ENCODE measurements around the gene BMF. TPM values are rescaled to one million over a fixed set of nuclear protein-coding genes. Genes with fewer than 3 reads are reported as not detected.
A peak's percentile ranks its signal among the peaks of the same experiment; 100 is the strongest.

BMF gene
- total and polyA plus RNA-seq, 2 experiments from 2014 or later: 15.9 to 41.8 TPM

DNA sequence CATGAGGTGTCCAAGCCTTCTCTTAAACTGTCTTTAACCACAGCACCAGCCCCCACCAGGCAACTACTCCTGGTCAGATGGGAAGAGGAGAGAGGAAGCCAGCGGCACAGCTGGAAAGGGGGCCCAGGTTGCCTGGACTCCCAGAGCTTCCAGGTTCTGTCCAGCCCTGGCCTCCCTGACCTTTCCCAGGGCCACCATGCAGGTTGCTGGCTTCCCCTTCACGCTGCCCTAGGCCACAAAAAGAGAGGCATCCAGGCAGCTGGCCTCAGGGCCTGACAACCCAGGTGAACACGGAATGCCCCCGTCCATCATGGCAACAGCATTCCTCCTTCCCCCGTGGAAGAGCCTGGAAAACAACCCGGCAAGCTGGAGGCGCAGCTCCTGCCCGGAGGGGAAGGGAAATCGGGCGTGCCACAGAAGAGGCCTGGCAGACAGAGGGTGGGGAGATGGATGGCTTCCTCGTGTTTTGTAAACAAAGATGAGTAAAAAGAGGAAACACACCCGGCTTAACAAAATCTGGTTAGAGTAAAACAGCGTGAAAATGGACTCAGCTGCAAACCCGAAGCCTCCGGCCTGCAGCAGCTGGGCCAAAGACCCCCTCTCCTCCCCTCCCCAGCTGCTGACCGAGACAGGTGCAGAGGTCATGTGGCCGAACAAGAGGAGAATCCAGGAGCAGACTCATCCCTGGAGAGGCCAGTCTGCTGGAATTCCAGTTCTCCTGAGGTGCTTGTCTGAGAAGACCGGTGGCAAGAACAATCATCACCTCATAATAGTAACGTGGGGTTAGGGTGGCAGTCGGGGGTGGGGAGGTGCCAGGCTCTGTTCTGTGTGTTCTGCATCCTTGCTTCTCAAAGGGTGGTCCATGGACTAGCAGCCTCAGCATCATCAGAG lies 15.5 kb downstream of the BMF start:
- H3K9me3 ChIP-seq (ENCODE audit: low read depth): no peaks in the 10 kb centered on the region
- DNase-seq (ENCODE audit: low spot score): no peak
- no peaks in the 10 kb centered on the region for H4K20me1 ChIP-seq (ENCODE audit: insufficient read depth, poor library complexity, severe bottlenecking)
- peaks cover 38% of the 10 kb centered on the region for H3K79me2 ChIP-seq
- 24% methylated on average over 20 of the region's 20 CpGs for WGBS (ENCODE audit: low lambda C conversion rate, missing lambda C conversion rate)
- H3K4me2 ChIP-seq: peak overlapping the region; percentile 61
- H3K36me3 ChIP-seq (replicated peaks; ENCODE audit: insufficient read depth, low read depth): no peaks in the 10 kb centered on the region
- H3K27me3 ChIP-seq: no peaks in the 10 kb centered on the region
- TF ChIP-seq EZH2 (IDR thresholded peaks at IDR 0.05; ENCODE audit: borderline replicate concordance) (no peak), EZH2phosphoT487 (IDR thresholded peaks at IDR 0.05; ENCODE audit: low read depth, severe bottlenecking, unreplicated experiment) (no peak)
- TF ChIP-seq, protein P1, sequence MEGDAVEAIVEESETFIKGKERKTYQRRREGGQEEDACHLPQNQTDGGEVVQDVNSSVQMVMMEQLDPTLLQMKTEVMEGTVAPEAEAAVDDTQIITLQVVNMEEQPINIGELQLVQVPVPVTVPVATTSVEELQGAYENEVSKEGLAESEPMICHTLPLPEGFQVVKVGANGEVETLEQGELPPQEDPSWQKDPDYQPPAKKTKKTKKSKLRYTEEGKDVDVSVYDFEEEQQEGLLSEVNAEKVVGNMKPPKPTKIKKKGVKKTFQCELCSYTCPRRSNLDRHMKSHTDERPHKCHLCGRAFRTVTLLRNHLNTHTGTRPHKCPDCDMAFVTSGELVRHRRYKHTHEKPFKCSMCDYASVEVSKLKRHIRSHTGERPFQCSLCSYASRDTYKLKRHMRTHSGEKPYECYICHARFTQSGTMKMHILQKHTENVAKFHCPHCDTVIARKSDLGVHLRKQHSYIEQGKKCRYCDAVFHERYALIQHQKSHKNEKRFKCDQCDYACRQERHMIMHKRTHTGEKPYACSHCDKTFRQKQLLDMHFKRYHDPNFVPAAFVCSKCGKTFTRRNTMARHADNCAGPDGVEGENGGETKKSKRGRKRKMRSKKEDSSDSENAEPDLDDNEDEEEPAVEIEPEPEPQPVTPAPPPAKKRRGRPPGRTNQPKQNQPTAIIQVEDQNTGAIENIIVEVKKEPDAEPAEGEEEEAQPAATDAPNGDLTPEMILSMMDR (IDR thresholded peaks at IDR 0.05; ENCODE audit: poor library complexity): no peak
- H3K4me3 ChIP-seq: no peak overlapping the region
- peaks cover 97% of the 10 kb centered on the region for H3K4me1 ChIP-seq (ENCODE audit: insufficient read depth)
- peak overlapping the region; percentile 97 for H3K27ac ChIP-seq
- H3K9me2 ChIP-seq (replicated peaks; ENCODE audit: insufficient read depth): no peaks in the 10 kb centered on the region
- H2AFZ ChIP-seq: no peak overlapping the region

DNA sequence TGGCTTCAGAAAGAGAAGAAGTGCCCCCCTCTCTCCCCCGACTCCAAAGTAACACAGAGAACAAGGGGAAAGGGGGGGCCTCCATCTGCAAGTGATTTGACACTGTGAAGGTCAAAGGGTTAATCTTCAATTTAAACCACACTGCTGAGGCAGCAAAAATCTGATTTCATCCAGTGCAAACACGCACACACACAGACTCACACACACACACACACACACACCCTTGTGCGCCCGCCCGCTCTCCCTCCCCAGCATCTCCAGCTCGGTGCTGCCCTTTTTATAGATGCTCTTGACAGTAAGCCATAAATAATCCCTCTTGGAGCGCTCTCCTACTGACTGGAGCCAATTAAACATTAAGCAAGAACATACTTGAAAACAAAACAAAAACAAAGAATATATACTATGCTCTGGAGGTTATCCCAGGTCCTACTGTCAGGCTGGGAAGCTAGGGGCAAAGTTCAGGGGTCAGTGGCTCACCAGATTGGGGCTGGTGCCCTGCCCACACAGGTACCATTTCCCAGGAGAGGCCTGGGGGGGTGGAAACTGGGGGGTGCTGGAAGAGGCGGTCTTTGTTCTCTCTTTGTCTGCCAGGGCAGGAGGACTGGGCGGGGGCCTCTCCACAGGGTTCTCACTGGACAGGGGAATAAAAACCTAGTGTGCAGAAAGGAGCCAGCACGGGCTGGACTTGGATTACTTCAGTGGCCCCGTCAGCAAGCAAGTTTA lies 16.3 kb downstream of the BMF start:
- H2AFZ ChIP-seq: no peak overlapping the region

DNA sequence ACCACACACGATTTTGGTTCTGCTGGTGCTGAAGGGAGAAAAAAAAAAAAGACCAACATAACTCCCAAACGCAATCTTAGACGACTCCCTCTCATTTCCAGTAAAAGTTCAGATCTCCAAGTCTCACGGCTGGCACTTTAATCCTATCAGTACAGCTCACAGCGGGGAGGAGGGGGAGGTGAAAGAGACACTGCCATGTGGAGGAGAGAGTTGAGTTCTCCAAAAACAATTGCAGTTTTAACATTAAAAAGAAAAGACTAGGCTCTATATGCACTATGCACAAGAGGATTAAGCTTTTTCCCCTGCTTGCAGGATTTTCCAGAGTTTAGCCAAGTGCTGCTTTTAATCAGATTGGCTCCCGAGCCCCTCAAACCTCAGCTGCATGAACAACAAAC lies 16.8 kb downstream of the BMF start:
- Histone ChIP-seq H3K27ac (peak overlapping the region; percentile 97), H3K9me2 (replicated peaks; ENCODE audit: insufficient read depth) (no peaks in the 10 kb centered on the region), H3K9me3 (ENCODE audit: low read depth) (no peaks in the 10 kb centered on the region), H3K4me1 (ENCODE audit: insufficient read depth) (peaks cover 97% of the 10 kb centered on the region), H3K27me3 (no peaks in the 10 kb centered on the region), H3K4me3 (no peak overlapping the region), H3K36me3 (replicated peaks; ENCODE audit: insufficient read depth, low read depth) (no peaks in the 10 kb centered on the region), H3K4me2 (peak overlapping the region; percentile 36), H3K79me2 (peaks cover 27% of the 10 kb centered on the region), H4K20me1 (ENCODE audit: insufficient read depth, poor library complexity, severe bottlenecking) (no peaks in the 10 kb centered on the region), H2AFZ (no peak overlapping the region)
- no peak for DNase-seq (ENCODE audit: low spot score)
- WGBS (ENCODE audit: low lambda C conversion rate, missing lambda C conversion rate): 16% methylated on average over 6 of the region's 6 CpGs
- TF ChIP-seq, protein P1 (IDR thresholded peaks at IDR 0.05; ENCODE audit: poor library complexity): no peak
- TF ChIP-seq EZH2phosphoT487 (IDR thresholded peaks at IDR 0.05; ENCODE audit: low read depth, severe bottlenecking, unreplicated experiment) (no peak), EZH2 (IDR thresholded peaks at IDR 0.05; ENCODE audit: borderline replicate concordance) (no peak)

More for the DNA sequence above, 16.3 kb downstream of the BMF start:
- no peaks in the 10 kb centered on the region for H3K9me2 ChIP-seq (replicated peaks; ENCODE audit: insufficient read depth)
- H3K4me2 ChIP-seq: peak overlapping the region; percentile 61
- H3K4me1 ChIP-seq (ENCODE audit: insufficient read depth): peaks cover 97% of the 10 kb centered on the region
- H3K27ac ChIP-seq: peak overlapping the region; percentile 97
- WGBS (ENCODE audit: low lambda C conversion rate, missing lambda C conversion rate): 10% methylated on average over 11 of the region's 11 CpGs
- no peaks in the 10 kb centered on the region for H4K20me1 ChIP-seq (ENCODE audit: insufficient read depth, poor library complexity, severe bottlenecking)
- H3K27me3 ChIP-seq: no peaks in the 10 kb centered on the region
- H3K36me3 ChIP-seq (replicated peaks; ENCODE audit: insufficient read depth, low read depth): no peaks in the 10 kb centered on the region
- H3K79me2 ChIP-seq: peaks cover 32% of the 10 kb centered on the region
- peak; percentile 91 for DNase-seq (ENCODE audit: low spot score)
- no peak for TF ChIP-seq EZH2 (IDR thresholded peaks at IDR 0.05; ENCODE audit: borderline replicate concordance)
- TF ChIP-seq, protein P1 (IDR thresholded peaks at IDR 0.05; ENCODE audit: poor library complexity): no peak
- peak; percentile 30 for TF ChIP-seq EZH2phosphoT487 (IDR thresholded peaks at IDR 0.05; ENCODE audit: low read depth, severe bottlenecking, unreplicated experiment)
- H3K9me3 ChIP-seq (ENCODE audit: low read depth): no peaks in the 10 kb centered on the region
- H3K4me3 ChIP-seq: no peak overlapping the region

Measured in hepatocyte (in vitro differentiated cells).